WERI-Rb-1 (cell line): ENCODE data around the gene DAAM1.

Experiments used
- DNase-seq: peaks from one replicate; pipeline ENCODE4 v3.0.0-alpha.2; 2020
- H3K27ac ChIP-seq: fragments of 250-450 bp; sonication (Bioruptor Pico); 2 replicates; pipeline ENCODE4 v1.5.1; 2020; ENCODE audit warnings: mild to moderate bottlenecking, moderate library complexity
- H3K27me3 ChIP-seq: fragments of 250-450 bp; sonication (Bioruptor Pico); 2 replicates; pipeline ENCODE4 v1.5.1; 2021; ENCODE audit warnings: mild to moderate bottlenecking, low read depth, moderate library complexity; ENCODE audit not compliant: insufficient read depth, severe bottlenecking
- H3K36me3 ChIP-seq: fragments of 250-450 bp; sonication (Bioruptor Pico); 2 replicates; pipeline ENCODE4 v1.5.1; 2020; ENCODE audit warnings: mild to moderate bottlenecking, moderate library complexity
- H3K4me3 ChIP-seq: 2 replicates; pipeline ENCODE4 v1.5.1; 2011; ENCODE audit warnings: low read depth, mild to moderate bottlenecking, control low read depth, low read length
- H3K9me3 ChIP-seq: fragments of 250-450 bp; sonication (Bioruptor Pico); 2 replicates; pipeline ENCODE4 v1.5.1; 2021; ENCODE audit warnings: mild to moderate bottlenecking, moderate library complexity; ENCODE audit not compliant: severe bottlenecking
- TF ChIP-seq, protein P1 (sequence below): IDR thresholded peaks from 2 replicates; pipeline ENCODE4 v1.5.1; 2011; ENCODE audit warnings: low read depth, mild to moderate bottlenecking, control low read depth, inconsistent platforms, low read length

Gene DAAM1

DNA sequence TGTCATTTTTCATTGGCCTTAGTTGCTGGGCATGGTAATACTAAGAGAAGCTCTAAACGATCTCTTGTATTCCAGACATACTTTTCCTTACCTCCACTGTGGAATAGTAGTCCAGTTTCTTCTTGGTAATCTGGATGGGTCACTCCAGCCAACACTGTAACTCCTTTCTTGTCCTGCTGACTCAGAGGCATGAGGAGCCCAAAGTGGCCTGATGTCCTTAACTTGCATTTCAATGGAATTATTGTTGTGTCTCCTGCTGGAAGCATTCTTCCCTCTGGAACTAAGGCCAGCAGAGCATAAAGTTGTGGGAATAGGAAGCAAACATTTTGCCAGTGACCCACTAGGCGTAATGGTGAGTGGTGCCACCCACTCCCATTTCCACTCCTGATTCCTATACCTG, 33.1 kb downstream of the DAAM1 start:
- no peaks in the 10 kb centered on the region for H3K27me3 ChIP-seq
- H3K9me3 ChIP-seq: no peaks in the 10 kb centered on the region
- TF ChIP-seq, protein P1, sequence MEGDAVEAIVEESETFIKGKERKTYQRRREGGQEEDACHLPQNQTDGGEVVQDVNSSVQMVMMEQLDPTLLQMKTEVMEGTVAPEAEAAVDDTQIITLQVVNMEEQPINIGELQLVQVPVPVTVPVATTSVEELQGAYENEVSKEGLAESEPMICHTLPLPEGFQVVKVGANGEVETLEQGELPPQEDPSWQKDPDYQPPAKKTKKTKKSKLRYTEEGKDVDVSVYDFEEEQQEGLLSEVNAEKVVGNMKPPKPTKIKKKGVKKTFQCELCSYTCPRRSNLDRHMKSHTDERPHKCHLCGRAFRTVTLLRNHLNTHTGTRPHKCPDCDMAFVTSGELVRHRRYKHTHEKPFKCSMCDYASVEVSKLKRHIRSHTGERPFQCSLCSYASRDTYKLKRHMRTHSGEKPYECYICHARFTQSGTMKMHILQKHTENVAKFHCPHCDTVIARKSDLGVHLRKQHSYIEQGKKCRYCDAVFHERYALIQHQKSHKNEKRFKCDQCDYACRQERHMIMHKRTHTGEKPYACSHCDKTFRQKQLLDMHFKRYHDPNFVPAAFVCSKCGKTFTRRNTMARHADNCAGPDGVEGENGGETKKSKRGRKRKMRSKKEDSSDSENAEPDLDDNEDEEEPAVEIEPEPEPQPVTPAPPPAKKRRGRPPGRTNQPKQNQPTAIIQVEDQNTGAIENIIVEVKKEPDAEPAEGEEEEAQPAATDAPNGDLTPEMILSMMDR: no peak
- H3K36me3 ChIP-seq: peaks cover 3% of the 10 kb centered on the region
- no peak overlapping the region for H3K4me3 ChIP-seq
- no peak overlapping the region for H3K27ac ChIP-seq
- DNase-seq: no peak

DNA sequence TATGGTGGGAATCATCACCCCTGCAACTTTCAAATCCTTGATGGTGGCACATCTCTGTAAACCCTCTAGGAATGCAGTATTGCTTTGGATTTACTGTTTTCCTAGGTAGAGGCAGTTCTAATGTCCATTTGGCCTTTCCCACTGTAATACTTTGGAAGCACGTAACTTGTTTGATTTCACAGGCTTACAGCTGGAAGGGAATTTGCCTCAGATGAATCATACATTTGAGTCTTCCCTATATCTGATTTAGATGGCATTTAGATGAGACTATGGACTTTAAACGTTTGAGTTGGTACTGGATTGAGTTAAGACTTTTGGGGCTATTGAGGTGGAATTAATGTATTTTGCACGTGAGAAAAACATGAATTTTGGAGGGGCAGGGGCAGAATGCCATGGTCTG, 35.9 kb downstream of the DAAM1 start:
- TF ChIP-seq, protein P1: no peak
- no peaks in the 10 kb centered on the region for H3K9me3 ChIP-seq
- no peak for DNase-seq
- no peak overlapping the region for H3K27ac ChIP-seq
- H3K4me3 ChIP-seq: no peak overlapping the region
- peaks cover 3% of the 10 kb centered on the region for H3K36me3 ChIP-seq
- H3K27me3 ChIP-seq: no peaks in the 10 kb centered on the region

DNA sequence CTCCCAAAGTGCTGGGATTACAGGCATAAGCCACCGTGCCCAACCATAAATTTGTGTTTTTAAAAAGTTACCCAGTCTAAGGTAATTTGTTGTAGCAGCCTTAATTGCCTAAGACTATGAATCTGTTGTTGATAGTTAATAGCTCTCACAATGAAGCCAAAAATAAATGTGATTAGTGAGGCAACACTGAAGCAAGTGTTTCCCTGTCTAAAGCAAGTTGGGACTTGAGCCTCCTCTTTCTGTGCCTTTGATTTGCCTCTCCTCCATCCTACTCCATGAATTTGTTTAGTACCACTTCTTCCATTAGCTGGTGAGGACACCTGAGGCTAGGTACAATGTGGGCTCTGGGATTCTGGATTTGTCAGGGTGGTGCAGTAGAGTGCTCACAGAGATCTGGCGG, 36.8 kb downstream of the DAAM1 start:
- Histone ChIP-seq H3K4me3 (no peak overlapping the region), H3K9me3 (no peaks in the 10 kb centered on the region), H3K27me3 (no peaks in the 10 kb centered on the region), H3K27ac (no peak overlapping the region), H3K36me3 (peaks cover 3% of the 10 kb centered on the region)
- TF ChIP-seq, protein P1: no peak
- DNase-seq: no peak

DNA sequence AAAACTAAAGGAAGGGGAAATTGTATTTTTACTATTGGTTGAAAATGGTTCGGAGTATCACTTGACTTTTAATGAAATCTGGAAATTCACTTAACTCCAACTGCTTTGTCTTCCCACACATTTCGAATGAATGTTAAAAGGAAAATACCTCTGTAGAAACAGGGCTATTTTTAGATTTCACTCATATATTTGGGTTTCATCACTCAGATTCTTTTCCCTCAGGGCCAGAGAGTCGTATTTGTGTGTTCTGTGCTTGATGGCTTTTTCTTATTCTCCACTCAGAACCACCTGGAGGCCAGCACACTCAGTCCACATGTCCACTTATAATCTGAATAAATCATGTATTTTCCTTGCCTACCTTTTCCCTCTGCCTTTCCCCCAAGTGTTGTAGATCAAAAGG, 40.0 kb downstream of the DAAM1 start:
- no peak overlapping the region for H3K27ac ChIP-seq
- no peaks in the 10 kb centered on the region for H3K9me3 ChIP-seq
- H3K27me3 ChIP-seq: no peaks in the 10 kb centered on the region
- no peak for DNase-seq
- H3K36me3 ChIP-seq: peaks cover 2% of the 10 kb centered on the region; the same call in 1 of the 2 replicates
- TF ChIP-seq, protein P1: no peak
- no peak overlapping the region for H3K4me3 ChIP-seq

DNA sequence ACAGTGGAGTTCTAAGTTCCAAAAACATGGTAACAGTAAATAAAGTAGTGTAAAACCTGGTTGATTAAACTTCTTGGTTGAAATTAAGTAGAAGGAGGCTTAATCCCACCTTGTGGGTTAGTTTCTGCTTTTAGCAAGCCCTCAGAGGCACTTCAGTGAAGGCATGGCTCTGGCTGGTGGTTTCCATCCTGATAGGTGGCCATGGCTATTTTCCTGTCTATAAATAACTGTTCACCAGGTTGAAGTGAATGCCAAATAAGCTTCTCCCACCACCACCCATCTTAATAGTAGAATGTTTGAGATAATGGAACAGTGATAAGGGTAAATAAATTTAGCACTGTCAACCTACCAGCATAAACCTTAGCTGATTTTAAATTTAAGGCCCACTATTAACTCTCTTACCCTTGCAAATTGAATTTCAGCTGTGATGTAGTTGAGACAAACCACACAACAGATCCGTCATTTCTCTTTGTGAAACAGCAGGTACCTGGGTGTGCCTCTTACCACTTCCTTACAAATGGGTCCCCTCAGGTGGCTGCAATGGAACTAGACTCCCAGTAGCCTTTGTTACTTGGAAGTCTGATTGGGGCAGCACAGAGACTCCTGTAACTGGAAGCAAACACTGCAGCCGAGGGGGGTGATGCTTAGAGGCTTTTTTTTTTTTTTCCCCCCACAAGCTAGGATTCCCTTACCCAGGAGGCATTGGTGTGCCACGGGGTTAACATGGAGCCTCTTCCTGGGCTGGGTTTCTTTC, 41.4 kb downstream of the DAAM1 start:
- DNase-seq: no peak
- Histone ChIP-seq H3K36me3 (peaks cover 2% of the 10 kb centered on the region; the same call in 1 of the 2 replicates), H3K9me3 (no peaks in the 10 kb centered on the region), H3K4me3 (no peak overlapping the region), H3K27ac (no peak overlapping the region), H3K27me3 (no peaks in the 10 kb centered on the region)
- TF ChIP-seq, protein P1: no peak

DNA sequence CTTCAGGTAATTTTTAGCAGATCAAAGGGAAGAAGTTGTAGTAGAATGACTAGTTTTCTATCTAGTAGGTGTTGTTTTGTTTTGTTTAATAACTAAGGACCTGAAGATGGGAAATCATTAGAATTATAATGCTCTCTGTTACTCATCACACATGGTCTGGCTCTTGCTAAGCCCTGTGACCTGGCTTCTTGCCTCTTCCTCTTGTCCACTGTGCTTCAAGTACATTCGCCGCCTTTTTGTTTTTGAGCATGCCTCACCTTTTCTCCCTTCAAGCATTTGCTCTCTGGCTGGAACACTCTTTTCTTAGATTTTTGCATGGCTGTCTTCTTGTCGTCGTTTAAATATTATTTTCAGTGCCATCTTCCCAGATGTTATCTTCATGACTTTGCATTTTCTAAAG, 47.7 kb downstream of the DAAM1 start:
- Histone ChIP-seq H3K27ac (no peak overlapping the region), H3K36me3 (0 out of 2 replicates have a peak, but pooled peaks cover 2% of the 10 kb centered on the region), H3K9me3 (no peaks in the 10 kb centered on the region), H3K27me3 (no peaks in the 10 kb centered on the region), H3K4me3 (no peak overlapping the region)
- no peak for DNase-seq
- TF ChIP-seq, protein P1: no peak
